Prostate gland (tissue), 2 donors: Measurements from ENCODE around the gene CHST2.

Experiments used
- POLR2A ChIP-seq: fragments of 450-650 bp; IDR thresholded peaks from one replicate; pipeline ENCODE4 v1.6.1; 2016; ENCODE audit warnings: antibody characterized with exemption, mild to moderate bottlenecking
- TF ChIP-seq, protein P1 (sequence below), 4 experiments: fragments of 200-600 bp in 2 of 4; fragments of 450-650 bp in 2 of 4; sonication (generic) in 2 of 4; IDR thresholded peaks; 1 replicate in 3 of 4; 2 replicates in 1 of 4; pipeline ENCODE4 v1.5.1; 2016 to 2019; ENCODE audit warnings: antibody characterized with exemption in 4 of 4, mild to moderate bottlenecking in 2 of 4, moderate library complexity in 2 of 4

DNA sequence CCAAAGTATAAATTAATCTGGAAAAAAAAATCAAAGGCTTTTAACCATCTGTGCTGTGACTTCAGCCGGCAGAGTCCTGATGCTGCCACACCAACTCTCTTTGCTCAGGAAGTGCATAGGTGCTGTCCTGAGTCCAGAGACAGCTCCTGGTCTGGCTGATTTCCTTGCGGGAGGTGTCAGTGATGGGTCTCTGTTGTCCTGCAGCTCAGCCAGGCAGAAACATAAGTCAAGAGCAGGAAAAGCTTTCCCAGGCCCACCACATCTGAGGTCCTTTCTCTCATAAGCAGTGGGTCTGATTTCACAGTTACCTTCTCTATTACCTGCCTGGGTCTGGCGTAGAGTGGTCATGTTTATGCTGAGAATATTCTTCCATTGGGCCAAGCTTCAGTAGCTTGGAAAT lies 19.4 kb downstream of the CHST2 start:
- TF ChIP-seq POLR2A, result no peak
- TF ChIP-seq, protein P1, sequence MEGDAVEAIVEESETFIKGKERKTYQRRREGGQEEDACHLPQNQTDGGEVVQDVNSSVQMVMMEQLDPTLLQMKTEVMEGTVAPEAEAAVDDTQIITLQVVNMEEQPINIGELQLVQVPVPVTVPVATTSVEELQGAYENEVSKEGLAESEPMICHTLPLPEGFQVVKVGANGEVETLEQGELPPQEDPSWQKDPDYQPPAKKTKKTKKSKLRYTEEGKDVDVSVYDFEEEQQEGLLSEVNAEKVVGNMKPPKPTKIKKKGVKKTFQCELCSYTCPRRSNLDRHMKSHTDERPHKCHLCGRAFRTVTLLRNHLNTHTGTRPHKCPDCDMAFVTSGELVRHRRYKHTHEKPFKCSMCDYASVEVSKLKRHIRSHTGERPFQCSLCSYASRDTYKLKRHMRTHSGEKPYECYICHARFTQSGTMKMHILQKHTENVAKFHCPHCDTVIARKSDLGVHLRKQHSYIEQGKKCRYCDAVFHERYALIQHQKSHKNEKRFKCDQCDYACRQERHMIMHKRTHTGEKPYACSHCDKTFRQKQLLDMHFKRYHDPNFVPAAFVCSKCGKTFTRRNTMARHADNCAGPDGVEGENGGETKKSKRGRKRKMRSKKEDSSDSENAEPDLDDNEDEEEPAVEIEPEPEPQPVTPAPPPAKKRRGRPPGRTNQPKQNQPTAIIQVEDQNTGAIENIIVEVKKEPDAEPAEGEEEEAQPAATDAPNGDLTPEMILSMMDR (IDR thresholded peaks at IDR 0.05), result no peak
